DMS114 treated with DMSO at 0.1 percent for 48 hours (cell line): ENCODE data around the gene AMH.

ENCODE experiments used
- DNase-seq: peaks from one replicate; lab custom pipeline; 2025; ENCODE audit not compliant: unreplicated experiment; lab: John Stamatoyannopoulos, UW

Gene AMH

DNA sequence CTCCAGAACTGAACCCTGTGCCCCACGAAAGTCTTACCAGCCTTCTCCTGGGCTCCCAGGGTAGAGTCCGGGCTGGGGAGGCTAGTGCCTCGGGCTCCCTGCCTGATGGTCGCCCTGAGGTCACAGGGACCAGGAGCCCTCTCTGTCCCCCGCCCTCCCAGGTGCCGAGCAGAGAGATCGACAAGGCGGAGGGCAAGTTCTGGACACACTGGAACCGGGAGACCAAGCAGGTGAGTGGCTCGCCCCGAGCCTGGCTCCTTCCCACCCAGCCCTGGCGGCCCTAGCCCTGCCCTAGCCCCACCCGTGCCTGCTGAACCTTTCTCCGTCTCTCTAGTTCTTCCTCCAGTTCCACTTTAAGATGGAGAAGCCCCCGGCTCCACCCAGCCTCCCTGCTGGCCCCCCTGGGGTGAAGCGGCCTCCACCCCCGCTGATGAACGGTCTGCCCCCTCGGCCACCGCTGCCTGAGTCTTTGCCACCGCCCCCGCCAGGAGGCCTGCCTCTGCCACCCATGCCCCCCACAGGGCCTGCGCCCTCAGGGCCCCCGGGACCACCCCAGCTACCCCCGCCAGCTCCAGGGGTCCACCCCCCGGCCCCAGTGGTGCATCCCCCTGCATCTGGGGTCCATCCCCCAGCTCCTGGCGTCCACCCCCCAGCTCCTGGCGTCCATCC, 1.6 kb upstream of the AMH start:
- DNase-seq: no peak

- no peak for DNase-seq
These were observed 750 bp upstream of the AMH start for GRCh38 chr19:2248136-2249009.

- DNase-seq: no peak
These were observed 1.0 kb downstream of the AMH start for GRCh38 chr19:2249880-2250765.

GRCh38 chr19:2250766-2251105, 1.6 kb downstream of the AMH start:
- DNase-seq: no peak

- no peak for DNase-seq
These were observed 2.3 kb downstream of the AMH start for GRCh38 chr19:2251106-2252054.

GRCh38 chr19:2252055-2252796, 3.1 kb downstream of the AMH start:
- DNase-seq: no peak

DNA sequence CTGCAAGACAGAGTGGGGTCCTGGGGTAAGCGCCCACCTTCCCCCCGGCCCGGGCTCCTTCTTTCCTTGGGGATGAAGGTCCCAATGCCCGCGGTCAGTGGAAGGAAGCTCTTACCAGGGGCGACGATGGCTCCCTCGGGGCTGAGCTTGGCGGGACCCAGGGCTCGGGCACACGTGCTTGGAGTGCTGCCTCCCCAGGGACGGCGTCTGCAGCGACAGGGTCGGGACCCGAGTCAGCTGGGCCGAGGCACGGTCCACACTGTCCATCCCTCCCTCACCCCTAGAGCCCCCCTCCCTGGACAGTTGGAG, 3.6 kb downstream of the AMH start:
- no peak for DNase-seq

GRCh38 chr19:2253106-2254063, 4.3 kb downstream of the AMH start:
- DNase-seq: no peak

GRCh38 chr19:2254064-2254872, 5.1 kb downstream of the AMH start:
- no peak for DNase-seq

- no peak for DNase-seq
These were observed 6.2 kb downstream of the AMH start for GRCh38 chr19:2255112-2255845.

DNA sequence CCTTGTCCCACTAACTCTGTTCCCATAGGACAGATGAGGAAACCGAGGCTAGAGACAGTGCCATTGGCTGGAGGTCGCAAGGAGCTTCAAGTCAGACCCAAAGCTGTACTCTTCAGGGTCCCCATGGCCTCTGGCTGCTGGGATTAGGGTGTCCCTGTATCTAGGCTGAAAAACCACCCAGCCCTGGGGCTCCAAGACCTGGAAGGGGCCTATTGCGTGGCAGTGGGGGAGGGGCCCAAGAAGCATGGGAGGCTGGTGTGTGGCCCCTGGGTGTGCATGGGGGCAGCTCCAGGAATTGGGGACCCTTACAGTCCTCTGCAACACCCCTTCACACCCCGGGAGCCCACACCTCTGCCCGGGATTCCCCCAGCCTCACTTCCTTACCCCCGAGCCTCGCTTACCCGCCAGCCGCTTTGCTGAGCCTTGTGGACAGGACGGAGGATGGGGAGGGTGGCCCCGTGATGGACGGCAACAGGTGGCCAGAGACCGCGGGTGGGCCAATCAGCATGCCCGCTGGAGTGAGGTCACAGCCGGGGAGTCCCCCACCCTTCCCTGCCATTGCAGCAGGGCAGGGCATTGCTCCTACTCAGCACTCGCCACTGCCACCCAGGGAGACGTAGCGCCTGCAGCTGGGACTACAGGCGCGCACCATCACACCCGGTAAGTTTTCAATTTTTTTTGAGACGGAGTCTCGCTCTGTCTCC, 7.0 kb downstream of the AMH start, which contains the start of gene JSRP1:
JSRP1 (minus strand) TSS at position 436 of the 704 bp plus-strand sequence. CDS start 1,103 bp downstream, outside the sequence.
- DNase-seq: no peak

DNA sequence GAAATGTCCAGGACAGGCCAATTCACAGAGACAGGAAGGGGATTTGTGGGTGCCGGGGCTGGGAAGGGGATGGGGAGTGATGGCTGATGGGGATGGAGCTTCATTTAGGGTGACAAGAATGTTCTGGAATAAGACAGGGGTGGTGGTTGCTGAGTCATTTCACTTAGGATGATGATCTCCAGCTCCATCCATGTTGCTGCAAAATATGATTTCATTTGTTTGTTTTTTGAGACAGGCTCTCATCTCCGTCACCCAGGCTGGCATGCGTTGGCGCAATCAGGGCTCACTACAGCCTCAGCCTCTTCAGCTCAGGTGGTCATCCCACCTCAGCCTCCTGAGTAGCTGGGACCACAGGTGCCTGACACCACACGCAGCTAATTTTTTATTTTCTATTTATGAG, 10.2 kb downstream of the AMH start:
- DNase-seq: no peak

- no peak for DNase-seq
These were observed 11.2 kb downstream of the AMH start for GRCh38 chr19:2260341-2260805.

DNA sequence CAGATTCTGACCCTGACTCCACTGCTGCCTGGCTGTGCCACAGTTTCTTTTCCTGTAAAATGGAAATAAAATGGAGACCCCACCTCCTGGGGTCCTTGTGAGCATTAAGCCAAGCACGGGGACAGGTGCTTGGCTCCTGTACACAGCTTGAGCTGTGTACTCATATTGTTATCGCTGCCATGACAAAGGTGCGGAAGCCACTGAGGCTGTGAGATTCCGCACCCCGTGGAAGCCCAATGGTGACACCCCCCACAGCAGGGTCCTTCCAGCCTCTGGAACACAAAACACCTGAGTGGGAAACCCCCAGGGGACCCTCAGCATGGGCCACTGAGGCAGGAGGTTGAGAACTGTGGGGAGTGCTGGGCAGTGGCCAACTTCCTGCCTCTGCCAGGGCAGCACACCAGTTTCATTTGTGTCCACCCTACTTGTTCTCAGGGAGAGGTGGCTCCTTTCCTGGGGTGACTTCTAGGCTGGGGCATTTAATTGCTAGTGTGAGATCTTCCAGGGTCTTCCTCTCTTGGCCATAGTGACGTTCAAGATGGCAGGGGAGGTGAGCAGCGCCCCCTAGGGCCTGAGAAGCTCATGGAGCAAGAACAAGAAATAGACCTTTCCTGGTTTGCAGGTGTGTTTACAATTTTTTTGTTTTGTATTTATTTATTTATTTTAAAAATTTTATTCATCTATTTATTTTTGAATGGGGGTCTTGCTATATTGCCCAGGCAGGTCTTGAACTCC, 12.5 kb downstream of the AMH start:
- no peak for DNase-seq

DNA sequence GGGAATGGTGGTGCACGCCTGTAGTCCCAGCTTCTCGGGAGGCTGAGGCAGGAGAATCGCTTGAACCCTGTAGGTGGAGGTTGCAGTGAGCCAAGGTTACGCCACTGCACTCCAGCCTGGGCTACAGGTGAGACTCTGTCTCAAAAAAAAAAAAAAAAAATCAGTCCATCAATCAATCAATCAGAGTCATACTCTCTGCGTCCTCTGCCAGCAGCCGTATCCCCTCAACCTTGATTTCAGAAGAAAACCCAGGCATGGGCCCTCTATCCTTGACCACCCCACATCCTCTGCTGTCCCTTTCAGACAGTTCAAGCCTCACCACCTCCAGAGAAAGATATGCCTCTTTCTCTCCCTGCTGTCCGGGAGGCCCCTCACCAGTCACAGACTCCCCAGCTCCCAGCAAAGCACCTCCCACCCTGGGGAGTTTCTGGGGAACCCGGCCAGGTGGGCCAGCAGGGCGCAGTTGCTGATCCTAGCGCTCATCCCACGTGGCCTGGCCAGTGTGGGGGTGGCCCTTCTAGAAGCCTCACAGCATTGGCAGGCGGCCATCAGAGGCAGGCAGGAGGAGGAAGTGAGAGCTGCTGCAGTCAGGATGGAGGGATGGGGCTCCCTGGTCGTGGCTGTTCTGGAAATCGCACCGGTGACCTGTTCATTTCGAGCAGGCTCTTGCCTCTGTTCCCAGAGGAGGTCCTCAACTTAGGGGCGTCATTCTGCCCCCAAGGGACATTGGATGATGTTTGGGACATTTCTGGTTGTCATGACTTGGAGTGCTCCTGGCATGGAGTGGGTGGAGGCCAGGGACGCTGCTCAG, 17.3 kb downstream of the AMH start:
- no peak for DNase-seq
